RWPE2 (cell line): ENCODE measurements around the gene PLEKHG2.

Experiments used
- ATAC-seq: fragments of 200-7000 bp; cut with Tn5 transposase; 3 replicates; pipeline ENCODE4 v1.9.1; 2021; ENCODE audit warnings: low read depth
- DNase-seq: peaks from one replicate; pipeline ENCODE4 v3.0.0-alpha.2; 2020; ENCODE audit warnings: low spot score
- H3K27ac ChIP-seq: fragments of 450-650 bp; 2 replicates; pipeline ENCODE4 v1.5.1; 2017; ENCODE audit warnings: mild to moderate bottlenecking; ENCODE audit not compliant: poor library complexity, severe bottlenecking
- H3K27me3 ChIP-seq: fragments of 250-450 bp; sonication (Bioruptor Pico); 2 replicates; pipeline ENCODE4 v1.5.1; 2021; ENCODE audit warnings: mild to moderate bottlenecking, moderate library complexity; ENCODE audit not compliant: insufficient read depth, poor library complexity, severe bottlenecking
- H3K36me3 ChIP-seq: fragments of 250-450 bp; sonication (Bioruptor Pico); 2 replicates; pipeline ENCODE4 v1.5.1; 2020; ENCODE audit warnings: low read depth, mild to moderate bottlenecking, moderate library complexity
- H3K4me1 ChIP-seq: fragments of 250-450 bp; sonication (Bioruptor Pico); 2 replicates; pipeline ENCODE4 v1.5.1; 2021; ENCODE audit warnings: mild to moderate bottlenecking, moderate library complexity; ENCODE audit not compliant: insufficient read depth, poor library complexity, severe bottlenecking
- H3K4me3 ChIP-seq: fragments of 250-450 bp; sonication (Bioruptor Pico); 2 replicates; pipeline ENCODE4 v1.5.1; 2021; ENCODE audit warnings: mild to moderate bottlenecking, moderate library complexity; ENCODE audit not compliant: severe bottlenecking
- H3K9me3 ChIP-seq: fragments of 250-450 bp; sonication (Bioruptor Pico); 2 replicates; pipeline ENCODE4 v1.5.1; 2021; ENCODE audit warnings: mild to moderate bottlenecking, moderate library complexity; ENCODE audit not compliant: severe bottlenecking
- CTCF ChIP-seq: fragments of 450-650 bp; IDR thresholded peaks from one replicate; pipeline ENCODE4 v1.5.1; 2017; ENCODE audit warnings: mild to moderate bottlenecking, moderate library complexity; ENCODE audit not compliant: poor library complexity, severe bottlenecking

The PLEKHG2 gene

GRCh38 chr19:39405958-39406655, 6.4 kb upstream of the PLEKHG2 start:
- no peaks in the 10 kb centered on the region for H3K27me3 ChIP-seq
- ATAC-seq = no peak
- no peak for DNase-seq
- TF ChIP-seq CTCF = no peak
- H3K27ac ChIP-seq = peak overlapping the region; percentile 97
- H3K36me3 ChIP-seq = peaks cover 25% of the 10 kb centered on the region
- H3K4me1 ChIP-seq = peaks cover 30% of the 10 kb centered on the region
- H3K9me3 ChIP-seq = no peaks in the 10 kb centered on the region
- H3K4me3 ChIP-seq = peak overlapping the region; percentile 89

- DNase-seq = no peak
- TF ChIP-seq CTCF = no peak
- Histone ChIP-seq H3K9me3 (no peaks in the 10 kb centered on the region), H3K4me3 (peak within 1 kb of the TSS; percentile 89), H3K27me3 (no peaks in the 10 kb centered on the region), H3K27ac (peak within 1 kb of the TSS; percentile 97), H3K36me3 (peaks cover 25% of the 10 kb centered on the region), H3K4me1 (peaks cover 30% of the 10 kb centered on the region)
- ATAC-seq = peak; percentile 6
These were observed 5.6 kb upstream of the PLEKHG2 start, which contains the start of gene ZFP36 for GRCh38 chr19:39406656-39407409. Gene ZFP36 (plus strand): TSS chr19:39406847. CDS start chr19:39406905, 58 bp downstream.

GRCh38 chr19:39407410-39407659, 5.1 kb upstream of the PLEKHG2 start:
- no peaks in the 10 kb centered on the region for H3K27me3 ChIP-seq
- peak overlapping the region; percentile 89 for H3K4me3 ChIP-seq
- peaks cover 25% of the 10 kb centered on the region for H3K36me3 ChIP-seq
- TF ChIP-seq CTCF = no peak
- ATAC-seq (no peak), DNase-seq (no peak)
- no peaks in the 10 kb centered on the region for H3K9me3 ChIP-seq
- peaks cover 25% of the 10 kb centered on the region for H3K4me1 ChIP-seq
- peak overlapping the region; percentile 97 for H3K27ac ChIP-seq

DNA sequence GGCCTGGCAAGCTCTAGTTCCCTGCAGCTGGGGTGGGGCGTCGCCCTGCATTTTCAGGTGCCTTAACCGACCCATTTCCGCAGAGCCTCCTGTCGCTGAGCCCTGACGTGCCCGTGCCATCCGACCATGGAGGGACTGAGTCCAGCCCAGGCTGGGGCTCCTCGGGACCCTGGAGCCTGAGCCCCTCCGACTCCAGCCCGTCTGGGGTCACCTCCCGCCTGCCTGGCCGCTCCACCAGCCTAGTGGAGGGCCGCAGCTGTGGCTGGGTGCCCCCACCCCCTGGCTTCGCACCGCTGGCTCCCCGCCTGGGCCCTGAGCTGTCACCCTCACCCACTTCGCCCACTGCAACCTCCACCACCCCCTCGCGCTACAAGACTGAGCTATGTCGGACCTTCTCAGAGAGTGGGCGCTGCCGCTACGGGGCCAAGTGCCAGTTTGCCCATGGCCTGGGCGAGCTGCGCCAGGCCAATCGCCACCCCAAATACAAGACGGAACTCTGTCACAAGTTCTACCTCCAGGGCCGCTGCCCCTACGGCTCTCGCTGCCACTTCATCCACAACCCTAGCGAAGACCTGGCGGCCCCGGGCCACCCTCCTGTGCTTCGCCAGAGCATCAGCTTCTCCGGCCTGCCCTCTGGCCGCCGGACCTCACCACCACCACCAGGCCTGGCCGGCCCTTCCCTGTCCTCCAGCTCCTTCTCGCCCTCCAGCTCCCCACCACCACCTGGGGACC, 4.6 kb upstream of the PLEKHG2 start:
- Histone ChIP-seq H3K4me1 (peaks cover 21% of the 10 kb centered on the region), H3K36me3 (peaks cover 25% of the 10 kb centered on the region), H3K27me3 (no peaks in the 10 kb centered on the region), H3K4me3 (peak overlapping the region; percentile 89), H3K27ac (peak overlapping the region; percentile 97), H3K9me3 (no peaks in the 10 kb centered on the region)
- no peak for TF ChIP-seq CTCF
- no peak for DNase-seq
- ATAC-seq = no peak
